Esophagus muscularis mucosa (tissue), 3 donors: ENCODE results near the gene SRSF5.

Source experiments
- POLR2A ChIP-seq: fragments of 450-650 bp; IDR thresholded peaks from one replicate; pipeline ENCODE4 v1.6.1; 2017; ENCODE audit warnings: antibody characterized with exemption, moderate library complexity, mild to moderate bottlenecking, low read depth
- TF ChIP-seq, protein P1 (sequence below), 3 experiments: fragments of 200-600 bp in 2 of 3; fragments of 450-650 bp in 1 of 3; sonication (generic) in 2 of 3; IDR thresholded peaks; one replicate each; pipeline ENCODE4 v1.5.1; 2017 to 2019; ENCODE audit warnings: antibody characterized with exemption in 3 of 3, mild to moderate bottlenecking in 2 of 3, moderate library complexity in 1 of 3

DNA sequence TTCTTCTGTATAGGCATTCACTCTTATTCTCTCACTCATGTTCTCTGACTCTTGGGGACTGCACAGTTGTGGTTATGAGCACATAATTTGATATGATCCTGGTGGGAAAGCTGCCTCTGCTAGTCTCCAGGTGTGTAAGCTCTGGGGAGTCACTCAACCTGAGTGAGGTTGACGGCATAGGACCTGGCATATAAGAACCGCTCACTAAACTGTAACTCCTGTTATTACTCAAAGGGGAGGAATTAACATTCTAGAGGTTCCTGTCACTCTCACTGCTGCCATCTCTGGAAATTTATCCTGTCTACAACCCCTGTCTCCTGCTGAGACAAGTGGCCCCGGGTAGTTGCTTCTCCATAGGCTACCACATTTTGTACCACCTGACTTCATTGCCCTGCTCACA is 14.0 kb downstream of the SRSF5 start:
- TF ChIP-seq, protein P1, sequence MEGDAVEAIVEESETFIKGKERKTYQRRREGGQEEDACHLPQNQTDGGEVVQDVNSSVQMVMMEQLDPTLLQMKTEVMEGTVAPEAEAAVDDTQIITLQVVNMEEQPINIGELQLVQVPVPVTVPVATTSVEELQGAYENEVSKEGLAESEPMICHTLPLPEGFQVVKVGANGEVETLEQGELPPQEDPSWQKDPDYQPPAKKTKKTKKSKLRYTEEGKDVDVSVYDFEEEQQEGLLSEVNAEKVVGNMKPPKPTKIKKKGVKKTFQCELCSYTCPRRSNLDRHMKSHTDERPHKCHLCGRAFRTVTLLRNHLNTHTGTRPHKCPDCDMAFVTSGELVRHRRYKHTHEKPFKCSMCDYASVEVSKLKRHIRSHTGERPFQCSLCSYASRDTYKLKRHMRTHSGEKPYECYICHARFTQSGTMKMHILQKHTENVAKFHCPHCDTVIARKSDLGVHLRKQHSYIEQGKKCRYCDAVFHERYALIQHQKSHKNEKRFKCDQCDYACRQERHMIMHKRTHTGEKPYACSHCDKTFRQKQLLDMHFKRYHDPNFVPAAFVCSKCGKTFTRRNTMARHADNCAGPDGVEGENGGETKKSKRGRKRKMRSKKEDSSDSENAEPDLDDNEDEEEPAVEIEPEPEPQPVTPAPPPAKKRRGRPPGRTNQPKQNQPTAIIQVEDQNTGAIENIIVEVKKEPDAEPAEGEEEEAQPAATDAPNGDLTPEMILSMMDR (IDR thresholded peaks at IDR 0.05): no peak
- no peak for TF ChIP-seq POLR2A
